HepG2 (cell line): ENCODE results near the gene BCL2L11. TPM values are rescaled to one million over a fixed set of nuclear protein-coding genes. Genes with fewer than 3 reads are reported as not detected.

ENCODE experiments used
- BHLHE40 ChIP-seq: IDR thresholded peaks from 2 replicates; pipeline ENCODE4 v1.6.1; 2011; ENCODE audit warnings: low read length, improper control_type of control experiment
- BORCS8-MEF2B ChIP-seq: sonication (generic); formaldehyde crosslinking; IDR thresholded peaks from 2 replicates; pipeline ENCODE4 v1.8.0; 2022; ENCODE audit warnings: mild to moderate bottlenecking, missing genetic modification reagents
- CCAR2 ChIP-seq: fragments of 200-400 bp; formaldehyde crosslinking; optimal IDR thresholded peaks from 2 replicates; pipeline ENCODE3; 2018; ENCODE audit warnings: low read depth, mild to moderate bottlenecking, low read length, moderate library complexity
- DR1 ChIP-seq: sonication (generic); formaldehyde crosslinking; IDR thresholded peaks from 2 replicates; pipeline ENCODE4 v1.8.0; 2021; ENCODE audit warnings: mild to moderate bottlenecking, missing genetic modification reagents, inconsistent platforms
- FIP1L1 ChIP-seq: fragments of 200-400 bp; formaldehyde crosslinking; IDR thresholded peaks from 2 replicates; pipeline ENCODE4 v1.6.1; 2018; ENCODE audit warnings: low read depth, mild to moderate bottlenecking, low read length, moderate library complexity, borderline replicate concordance; ENCODE audit not compliant: insufficient read depth
- GZF1 ChIP-seq: sonication (generic); formaldehyde crosslinking; IDR thresholded peaks from 2 replicates; pipeline ENCODE4 v1.5.1; 2020; ENCODE audit warnings: mild to moderate bottlenecking, missing genetic modification reagents
- HOXD1 ChIP-seq: sonication (generic); formaldehyde crosslinking; IDR thresholded peaks from 2 replicates; pipeline ENCODE4 v1.5.0; 2020; ENCODE audit warnings: missing genetic modification reagents
- KAT8 ChIP-seq: IDR thresholded peaks from 2 replicates; pipeline ENCODE4 v1.6.1; 2016; ENCODE audit warnings: missing genetic modification reagents, missing compliant biosample characterization
- KDM5B ChIP-seq: sonication (generic); formaldehyde crosslinking; IDR thresholded peaks from 2 replicates; pipeline ENCODE4 v1.4.0; 2020; ENCODE audit warnings: missing genetic modification reagents, mild to moderate bottlenecking, borderline replicate concordance
- RFX1 ChIP-seq: fragments of 450-650 bp; IDR thresholded peaks from 2 replicates; pipeline ENCODE4 v1.6.1; 2017
- SIX1 ChIP-seq: sonication (generic); formaldehyde crosslinking; IDR thresholded peaks from 2 replicates; pipeline ENCODE4 v1.4.0; 2020; ENCODE audit warnings: missing genetic modification reagents, borderline replicate concordance
- SNRNP70 ChIP-seq: fragments of 200-400 bp; formaldehyde crosslinking; IDR thresholded peaks from 2 replicates; pipeline ENCODE4 v1.6.1; 2017; ENCODE audit warnings: mild to moderate bottlenecking, low read depth, low read length, moderate library complexity
- SP5 ChIP-seq: IDR thresholded peaks from 2 replicates; pipeline ENCODE4 v1.6.1; 2016; ENCODE audit warnings: low read depth, borderline replicate concordance
- TOE1 ChIP-seq: sonication (generic); formaldehyde crosslinking; IDR thresholded peaks from 2 replicates; pipeline ENCODE4 v1.4.0; 2020; ENCODE audit warnings: mild to moderate bottlenecking, missing genetic modification reagents
- ZFP36 ChIP-seq: fragments of 150-350 bp; IDR thresholded peaks from 2 replicates; pipeline ENCODE4 v1.6.1; 2018; ENCODE audit warnings: borderline replicate concordance, low read length, low read depth; ENCODE audit not compliant: partially characterized antibody
- ZNF234 ChIP-seq: sonication (generic); formaldehyde crosslinking; conservative IDR thresholded peaks from 2 replicates; pipeline ENCODE4 v1.5.1; 2020; ENCODE audit warnings: mild to moderate bottlenecking, missing genetic modification reagents
- ZNF24 ChIP-seq: fragments of 450-650 bp; IDR thresholded peaks from 2 replicates; pipeline ENCODE4 v1.6.1; 2017; ENCODE audit warnings: antibody characterized with exemption, mild to moderate bottlenecking
- ZNF343 ChIP-seq: sonication (generic); formaldehyde crosslinking; IDR thresholded peaks from 2 replicates; pipeline ENCODE4 v1.4.0; 2020; ENCODE audit warnings: mild to moderate bottlenecking, missing genetic modification reagents
- polyA plus RNA-seq, 8 experiments: library from polyadenylated mRNA; depleted of rRNA in 3 of 8; stranded (reverse) in 7 of 8; unstranded in 1 of 8; fragments of >200 nt; fragmentation: Illumina TruSeq in 4 of 8; extraction: Trizol in 4 of 8; gene quantifications; 2 replicates each; pipeline versions ENCODE4 v1.2.1 to v1.2.3, GENCODE V29; 2011 to 2016; ENCODE audit warnings: low read depth in 4 of 8, missing spikeins in 1 of 8, mixed read lengths in 1 of 8; ENCODE audit not compliant: insufficient read depth in 1 of 8
- total RNA-seq, 5 experiments: library from RNA; depleted of rRNA; stranded (reverse); fragments of >200 nt; fragmentation: Illumina TruSeq; extraction: Trizol; gene quantifications; 2 replicates each; pipeline ENCODE4 v1.2.3, GENCODE V29; 2016; ENCODE audit warnings: low read depth in 1 of 5
- TF ChIP-seq, protein P1 (sequence below): sonication (generic); formaldehyde crosslinking; IDR thresholded peaks from 2 replicates; pipeline ENCODE4 v1.8.0; 2022; ENCODE audit warnings: low read depth, missing genetic modification reagents
- TF ChIP-seq, protein P2 (sequence below): sonication (generic); formaldehyde crosslinking; IDR thresholded peaks from 2 replicates; pipeline ENCODE4 v1.5.0; 2020; ENCODE audit warnings: mild to moderate bottlenecking, missing genetic modification reagents
- TF ChIP-seq, protein P3 (sequence below): sonication (generic); formaldehyde crosslinking; IDR thresholded peaks from 2 replicates; pipeline ENCODE4 v1.4.0; 2020; ENCODE audit warnings: mild to moderate bottlenecking, missing genetic modification reagents
- TF ChIP-seq, protein P4 (sequence below): sonication (generic); formaldehyde crosslinking; IDR thresholded peaks from 2 replicates; pipeline ENCODE4 v1.4.0; 2020; ENCODE audit warnings: mild to moderate bottlenecking, low read depth, missing genetic modification reagents

BCL2L11 gene
- total and polyA plus RNA-seq, 2 of the 13 experiments (the other 11 are each of a cell fraction or from before 2014, with no cell fraction given): 6.1 to 9.7 TPM

DNA sequence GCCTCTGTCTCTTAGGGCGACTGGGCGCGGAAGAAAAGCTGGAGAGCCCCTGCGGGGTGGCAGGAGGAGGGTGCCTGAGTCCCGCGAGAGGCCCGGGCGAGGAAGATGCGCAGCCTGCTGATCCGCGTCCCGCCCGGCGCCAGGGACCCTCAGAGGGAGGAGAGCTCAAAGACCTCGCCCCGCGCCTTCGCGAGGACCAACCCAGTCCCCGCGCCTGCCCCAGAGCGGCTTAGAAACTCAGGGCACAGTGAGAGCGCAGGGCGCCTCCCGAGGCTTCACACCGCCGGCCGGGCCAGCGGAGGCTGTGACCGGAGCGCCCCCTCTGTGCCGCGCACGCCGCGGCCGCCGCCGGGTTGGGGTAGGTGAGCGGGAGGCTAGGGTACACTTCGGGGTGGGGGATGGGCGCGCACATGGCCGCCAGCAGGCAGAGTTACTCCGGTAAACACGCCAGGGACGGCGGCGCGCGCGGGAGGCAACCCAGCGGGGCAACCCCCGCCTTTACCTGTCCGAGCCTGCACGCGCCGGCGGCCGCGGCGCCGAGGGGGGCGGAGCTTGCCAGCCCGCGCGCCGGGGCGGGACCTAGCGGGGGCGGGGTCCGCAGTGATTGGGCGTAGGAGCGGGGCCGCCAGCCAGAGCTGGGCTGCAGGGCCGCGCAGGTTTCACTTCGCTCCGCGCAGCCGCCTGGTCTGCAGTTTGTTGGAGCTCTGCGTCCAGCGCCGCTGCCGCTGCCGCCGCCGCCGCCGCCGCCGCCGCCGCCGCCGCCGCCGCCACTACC lies at the start of gene BCL2L11 (continued):
- TF ChIP-seq ZNF24 (no peak), ZFP36 (no peak), HOXD1 (CRISPR knock-in tag) (peak; percentile 94), CCAR2 (no peak), ZNF234 (CRISPR knock-in tag) (peak; percentile 73; the same call in 1 of the 2 replicates), SP5 (CRISPR knock-in tag) (peak; percentile 66), GZF1 (CRISPR knock-in tag) (no peak), DR1 (peak; percentile 85), BHLHE40 (peak; percentile 72), BORCS8-MEF2B (CRISPR knock-in tag) (peak; percentile 96), RFX1 (no peak), SIX1 (CRISPR knock-in tag) (peak; percentile 43; the same call in 1 of the 2 replicates), FIP1L1 (no peak), ZNF343 (CRISPR knock-in tag) (peak; percentile 94; the same call in 1 of the 2 replicates), KDM5B (CRISPR knock-in tag) (peak; percentile 97), TOE1 (CRISPR knock-in tag) (no peak; the same call in 1 of the 2 replicates), KAT8 (peak; percentile 91), SNRNP70 (no peak)
- TF ChIP-seq, protein P1, sequence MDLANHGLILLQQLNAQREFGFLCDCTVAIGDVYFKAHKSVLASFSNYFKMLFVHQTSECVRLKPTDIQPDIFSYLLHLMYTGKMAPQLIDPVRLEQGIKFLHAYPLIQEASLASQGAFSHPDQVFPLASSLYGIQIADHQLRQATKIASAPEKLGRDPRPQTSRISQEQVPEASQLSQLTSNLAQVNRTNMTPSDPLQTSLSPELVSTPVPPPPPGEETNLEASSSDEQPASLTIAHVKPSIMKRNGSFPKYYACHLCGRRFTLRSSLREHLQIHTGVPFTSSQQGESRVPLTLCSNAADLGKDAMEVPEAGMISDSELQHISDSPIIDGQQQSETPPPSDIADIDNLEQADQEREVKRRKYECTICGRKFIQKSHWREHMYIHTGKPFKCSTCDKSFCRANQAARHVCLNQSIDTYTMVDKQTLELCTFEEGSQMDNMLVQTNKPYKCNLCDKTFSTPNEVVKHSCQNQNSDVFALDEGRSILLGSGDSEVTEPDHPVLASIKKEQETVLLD (CRISPR knock-in tag): peak; percentile 98
- TF ChIP-seq, protein P2, sequence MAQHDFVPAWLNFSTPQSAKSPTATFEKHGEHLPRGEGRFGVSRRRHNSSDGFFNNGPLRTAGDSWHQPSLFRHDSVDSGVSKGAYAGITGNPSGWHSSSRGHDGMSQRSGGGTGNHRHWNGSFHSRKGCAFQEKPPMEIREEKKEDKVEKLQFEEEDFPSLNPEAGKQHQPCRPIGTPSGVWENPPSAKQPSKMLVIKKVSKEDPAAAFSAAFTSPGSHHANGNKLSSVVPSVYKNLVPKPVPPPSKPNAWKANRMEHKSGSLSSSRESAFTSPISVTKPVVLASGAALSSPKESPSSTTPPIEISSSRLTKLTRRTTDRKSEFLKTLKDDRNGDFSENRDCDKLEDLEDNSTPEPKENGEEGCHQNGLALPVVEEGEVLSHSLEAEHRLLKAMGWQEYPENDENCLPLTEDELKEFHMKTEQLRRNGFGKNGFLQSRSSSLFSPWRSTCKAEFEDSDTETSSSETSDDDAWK (CRISPR knock-in tag): no peak
- TF ChIP-seq, protein P3, sequence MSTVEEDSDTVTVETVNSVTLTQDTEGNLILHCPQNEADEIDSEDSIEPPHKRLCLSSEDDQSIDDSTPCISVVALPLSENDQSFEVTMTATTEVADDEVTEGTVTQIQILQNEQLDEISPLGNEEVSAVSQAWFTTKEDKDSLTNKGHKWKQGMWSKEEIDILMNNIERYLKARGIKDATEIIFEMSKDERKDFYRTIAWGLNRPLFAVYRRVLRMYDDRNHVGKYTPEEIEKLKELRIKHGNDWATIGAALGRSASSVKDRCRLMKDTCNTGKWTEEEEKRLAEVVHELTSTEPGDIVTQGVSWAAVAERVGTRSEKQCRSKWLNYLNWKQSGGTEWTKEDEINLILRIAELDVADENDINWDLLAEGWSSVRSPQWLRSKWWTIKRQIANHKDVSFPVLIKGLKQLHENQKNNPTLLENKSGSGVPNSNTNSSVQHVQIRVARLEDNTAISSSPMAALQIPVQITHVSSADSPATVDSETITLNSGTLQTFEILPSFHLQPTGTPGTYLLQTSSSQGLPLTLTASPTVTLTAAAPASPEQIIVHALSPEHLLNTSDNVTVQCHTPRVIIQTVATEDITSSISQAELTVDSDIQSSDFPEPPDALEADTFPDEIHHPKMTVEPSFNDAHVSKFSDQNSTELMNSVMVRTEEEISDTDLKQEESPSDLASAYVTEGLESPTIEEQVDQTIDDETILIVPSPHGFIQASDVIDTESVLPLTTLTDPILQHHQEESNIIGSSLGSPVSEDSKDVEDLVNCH (CRISPR knock-in tag): 0 out of 2 replicates have a peak, but pooled peaks have one; percentile 66
- TF ChIP-seq, protein P4, sequence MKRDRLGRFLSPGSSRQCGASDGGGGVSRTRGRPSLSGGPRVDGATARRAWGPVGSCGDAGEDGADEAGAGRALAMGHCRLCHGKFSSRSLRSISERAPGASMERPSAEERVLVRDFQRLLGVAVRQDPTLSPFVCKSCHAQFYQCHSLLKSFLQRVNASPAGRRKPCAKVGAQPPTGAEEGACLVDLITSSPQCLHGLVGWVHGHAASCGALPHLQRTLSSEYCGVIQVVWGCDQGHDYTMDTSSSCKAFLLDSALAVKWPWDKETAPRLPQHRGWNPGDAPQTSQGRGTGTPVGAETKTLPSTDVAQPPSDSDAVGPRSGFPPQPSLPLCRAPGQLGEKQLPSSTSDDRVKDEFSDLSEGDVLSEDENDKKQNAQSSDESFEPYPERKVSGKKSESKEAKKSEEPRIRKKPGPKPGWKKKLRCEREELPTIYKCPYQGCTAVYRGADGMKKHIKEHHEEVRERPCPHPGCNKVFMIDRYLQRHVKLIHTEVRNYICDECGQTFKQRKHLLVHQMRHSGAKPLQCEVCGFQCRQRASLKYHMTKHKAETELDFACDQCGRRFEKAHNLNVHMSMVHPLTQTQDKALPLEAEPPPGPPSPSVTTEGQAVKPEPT (CRISPR knock-in tag): peak; percentile 90
